Activated CD8-positive, alpha-beta memory T cell treated with anti-CD3 and anti-CD28 coated beads, Interleukin-2, amount 50 U/mL, for 4 hours (primary cell): ENCODE measurements around the gene MSS51.
"Not testable (repeated sequence)": the region's sequence is repeated elsewhere in the genome, so short reads cannot be mapped to it uniquely, and the experiment has no call there.

Source experiments
- DNase-seq: peaks from one replicate; pipeline ENCODE4 v3.0.0-alpha.2; 2020

Gene MSS51

DNA sequence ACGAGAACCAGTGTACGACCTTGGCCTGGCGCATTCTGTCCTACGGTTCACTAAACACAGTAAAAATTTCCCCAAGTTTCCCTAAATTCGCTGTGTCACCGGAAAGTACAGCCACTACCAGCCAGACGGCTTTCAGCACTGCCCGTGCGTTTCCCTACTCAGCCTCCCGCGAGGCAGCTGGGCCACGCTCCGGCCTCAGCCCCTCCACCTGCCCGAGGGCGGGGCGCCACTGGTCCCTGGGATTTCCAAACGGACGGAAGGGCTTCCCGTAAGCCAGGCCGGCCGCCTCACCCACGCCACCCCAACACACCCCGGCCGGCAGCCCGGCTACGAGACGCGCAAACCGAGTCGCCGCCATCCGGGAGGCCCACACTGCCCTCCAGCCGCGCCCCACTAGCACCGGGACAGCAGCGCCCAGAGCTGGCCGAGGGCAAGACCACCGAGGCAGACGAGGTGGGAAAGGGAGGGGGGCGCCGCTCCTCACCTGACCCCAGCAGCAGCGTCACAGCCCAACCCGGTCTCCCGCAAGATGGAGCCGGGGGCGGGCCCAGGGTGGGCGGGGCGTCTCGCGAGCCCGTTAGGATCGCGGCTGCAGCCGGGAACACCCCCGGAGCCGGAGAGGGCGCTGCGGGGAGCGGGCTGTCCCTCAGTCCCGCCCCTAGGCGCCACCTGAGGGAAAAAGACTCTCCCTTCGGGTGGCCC is 19.7 kb downstream of the MSS51 start, which contains the start of gene ANXA7:
ANXA7 (minus strand) TSS at position 531 of the 702 bp plus-strand sequence. CDS start 13,202 bp downstream, outside the sequence.
- peak; percentile 95 for DNase-seq

DNA sequence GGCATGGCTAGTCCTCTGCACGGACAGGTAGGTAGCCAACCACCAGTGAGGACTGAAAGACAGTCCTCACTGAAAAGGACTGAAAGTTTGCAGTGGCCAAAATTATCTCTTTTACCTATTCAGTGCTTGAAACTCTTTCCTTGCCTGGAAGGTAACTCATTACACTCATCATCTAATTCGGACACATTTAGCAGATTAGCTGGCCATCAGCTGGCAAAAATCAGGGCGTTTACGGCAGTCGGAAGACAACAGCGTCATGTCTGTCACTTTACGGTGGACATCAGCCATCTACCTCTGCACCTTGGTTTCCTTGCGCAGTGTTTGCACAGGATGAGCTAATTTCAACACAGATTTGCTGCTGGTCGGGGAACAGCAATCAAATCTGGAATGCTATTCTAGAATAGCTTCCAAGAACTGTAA is 20.2 kb downstream of the MSS51 start:
- no peak for DNase-seq

GRCh38 chr10:73410897-73411296 is 22.5 kb downstream of the MSS51 start:
- DNase-seq = no peak

GRCh38 chr10:73408978-73409521 is 24.3 kb downstream of the MSS51 start:
- DNase-seq = no peak

GRCh38 chr10:73408061-73408460 is 25.3 kb downstream of the MSS51 start:
- no peak for DNase-seq

- DNase-seq = no peak
Observed at GRCh38 chr10:73407495-73407894, 25.9 kb downstream of the MSS51 start.

GRCh38 chr10:73406846-73407245 is 26.5 kb downstream of the MSS51 start:
- DNase-seq = no peak

DNA sequence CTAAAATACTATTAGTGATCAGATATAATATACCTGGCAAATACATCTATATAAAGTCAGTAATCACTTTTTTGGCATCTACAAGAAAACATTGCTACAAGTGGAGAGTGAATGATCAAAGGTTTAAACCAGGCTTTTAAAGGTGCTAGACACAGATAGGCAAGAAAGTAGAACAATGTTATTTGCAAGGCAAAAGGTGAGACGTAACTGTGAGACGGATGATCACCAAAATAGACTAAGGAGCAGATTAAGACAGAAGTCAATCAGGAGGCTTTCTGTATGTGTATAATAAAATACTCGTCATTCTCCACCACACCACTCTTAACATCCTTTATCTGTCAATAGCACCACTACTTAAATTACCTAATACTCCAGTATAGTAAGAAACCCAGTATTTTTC is 27.8 kb downstream of the MSS51 start:
- DNase-seq = no peak

DNA sequence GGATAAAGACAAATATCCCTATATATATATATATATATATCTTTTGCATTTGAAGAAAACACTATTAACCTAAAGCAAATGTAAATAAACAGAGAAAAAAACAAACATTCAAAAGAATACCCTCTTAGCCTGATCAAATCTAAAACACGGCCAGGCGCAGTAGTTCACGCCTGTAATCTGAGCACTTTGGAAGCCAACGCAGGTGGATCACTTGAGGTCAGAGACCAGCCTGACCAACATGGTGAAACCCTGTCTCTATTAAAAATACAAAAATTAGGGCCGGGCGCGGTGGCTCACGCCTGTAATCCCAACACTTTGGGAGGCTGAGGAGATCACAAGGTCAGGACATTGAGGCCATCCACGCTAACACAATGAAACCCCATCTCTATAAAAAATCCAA is 28.7 kb downstream of the MSS51 start:
- DNase-seq = no peak

- DNase-seq = no peak
Observed at GRCh38 chr10:73401636-73402035, 31.7 kb downstream of the MSS51 start.

DNA sequence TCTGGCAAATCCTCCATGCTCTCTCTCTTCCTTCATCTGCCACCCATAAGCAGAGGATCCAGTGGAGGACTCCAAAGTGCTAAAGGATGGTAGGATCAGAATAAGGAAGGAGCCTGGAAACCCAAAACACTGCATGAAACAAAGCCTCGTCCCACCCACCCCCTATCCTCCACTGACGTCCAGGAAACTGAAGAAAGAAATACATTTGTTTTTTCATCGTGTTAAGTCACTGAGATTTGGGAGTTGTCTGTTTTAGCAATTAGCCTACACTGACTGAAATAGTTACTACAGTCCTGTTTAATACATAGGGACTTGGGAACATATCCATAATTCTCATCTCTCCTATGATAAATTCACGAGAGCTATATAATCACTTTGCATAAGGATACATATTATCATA is 34.3 kb downstream of the MSS51 start:
- DNase-seq = no peak

- DNase-seq = no peak
Observed at GRCh38 chr10:73398024-73398423, 35.3 kb downstream of the MSS51 start.

DNA sequence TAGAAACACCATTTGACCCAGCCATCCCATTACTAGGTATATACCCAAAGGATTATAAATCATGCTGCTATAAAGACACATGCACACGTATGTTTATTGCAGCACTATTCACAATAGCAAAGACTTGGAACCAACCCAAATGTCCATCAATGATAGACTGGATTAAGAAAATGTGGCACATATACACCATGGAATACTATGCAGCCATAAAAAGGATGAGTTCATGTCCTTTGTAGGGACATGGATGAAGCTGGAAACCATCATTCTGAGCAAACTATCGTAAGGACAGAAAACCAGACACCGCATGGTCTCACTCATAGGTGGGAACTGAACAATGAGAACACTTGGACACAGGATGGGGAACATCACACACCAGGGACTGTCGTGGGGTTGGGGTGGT is 39.0 kb downstream of the MSS51 start:
- DNase-seq = not testable (repeated sequence)

- no peak for DNase-seq
Observed at GRCh38 chr10:73388228-73388627, 45.1 kb downstream of the MSS51 start.

- no peak for DNase-seq
Observed at GRCh38 chr10:73386583-73386982, 46.8 kb downstream of the MSS51 start.

DNA sequence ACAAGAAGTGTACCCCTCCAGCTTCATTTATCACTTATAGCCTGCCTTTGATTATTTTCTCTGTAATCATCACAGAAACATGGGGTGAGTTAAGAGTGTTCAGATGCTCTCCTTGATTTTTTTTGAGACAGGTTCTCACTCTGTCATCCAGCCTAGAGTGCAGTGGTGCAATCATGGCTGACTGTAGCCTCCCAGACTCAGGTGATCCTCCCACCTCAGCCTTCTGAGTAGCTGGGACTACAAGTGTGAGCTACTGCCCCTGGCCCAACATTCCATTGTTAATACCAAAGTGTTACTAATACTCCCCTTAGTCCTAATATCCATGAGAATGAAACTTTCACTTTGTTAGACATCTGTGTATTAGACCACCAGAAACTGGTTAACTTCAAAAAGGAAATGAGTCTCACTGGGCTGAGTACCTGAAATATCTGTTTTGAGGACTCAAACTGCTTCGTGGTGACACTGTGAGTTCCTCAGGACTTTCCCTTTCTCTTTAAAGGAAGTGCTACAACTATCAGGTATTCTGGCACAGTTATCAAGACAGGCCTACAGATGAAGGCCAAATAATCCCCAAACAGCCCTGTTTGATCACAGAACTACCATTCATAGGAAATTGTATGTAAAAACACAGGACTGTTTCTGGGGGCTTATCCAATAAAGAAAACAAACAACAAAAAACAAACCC is 54.2 kb downstream of the MSS51 start:
- no peak for DNase-seq

- DNase-seq = no peak
Observed at GRCh38 chr10:73376679-73377078, 56.7 kb downstream of the MSS51 start.
